IMR-90 (cell line): ENCODE measurements around the gene NRL. TPM values are rescaled to one million over a fixed set of nuclear protein-coding genes. Genes with fewer than 3 reads are reported as not detected.

Experiments used
- ATAC-seq: fragments of 200-7000 bp; cut with Tn5 transposase; 2 replicates; pipeline ENCODE4 v1.9.1; 2020; ENCODE audit warnings: low read depth, mild to moderate bottlenecking, moderate library complexity
- BruUV-seq: library from RNA; stranded (reverse); fragments of 400-500 nt; replicated peaks from 2 replicates; lab custom pipeline; 2021; lab: Mats Ljungman, UMichigan
- CTCF ChIA-PET: fragments of 300-600 bp; formaldehyde crosslinking; extraction: SDS; loops from one replicate; lab custom pipeline; 2021; ENCODE audit warnings: antibody characterized with exemption; lab: Yijun Ruan, JAX
- POLR2A ChIA-PET: fragments of 300-600 bp; sonication (Branson Sonifier 250); formaldehyde crosslinking; loops from one replicate; lab custom pipeline; 2022; ENCODE audit warnings: antibody characterized with exemption; ENCODE audit not compliant: unreplicated experiment; lab: Charles Lee
- DNase-seq: peaks from one replicate; pipeline ENCODE4 v3.0.0; 2013
- H2AFZ ChIP-seq: replicated peaks from 2 replicates; pipeline ENCODE3; 2013; ENCODE audit warnings: low read length, mild to moderate bottlenecking; ENCODE audit not compliant: poor library complexity
- H2AK5ac ChIP-seq: 2 replicates; pipeline ENCODE4 v1.6.1; 2013; ENCODE audit warnings: low read depth, low read length, inconsistent platforms
- H2AK9ac ChIP-seq: replicated peaks from 2 replicates; pipeline ENCODE3; 2013; ENCODE audit warnings: mild to moderate bottlenecking, low read depth, low read length, moderate library complexity; ENCODE audit not compliant: poor library complexity
- H2BK120ac ChIP-seq: 2 replicates; pipeline ENCODE4 v1.6.1; 2013; ENCODE audit warnings: low read depth, low read length, inconsistent platforms
- H2BK15ac ChIP-seq: 3 replicates; pipeline ENCODE4 v1.6.1; 2013; ENCODE audit warnings: low read depth, low read length, inconsistent platforms
- H2BK20ac ChIP-seq: 2 replicates; pipeline ENCODE4 v1.6.1; 2013; ENCODE audit warnings: low read depth, mild to moderate bottlenecking, inconsistent platforms, low read length, moderate library complexity
- H2BK5ac ChIP-seq: 2 replicates; pipeline ENCODE4 v1.6.1; 2013; ENCODE audit warnings: mild to moderate bottlenecking, low read depth, low read length, inconsistent platforms; ENCODE audit not compliant: poor library complexity, severe bottlenecking
- H3K14ac ChIP-seq: replicated peaks from 2 replicates; pipeline ENCODE4 v1.6.1; 2013; ENCODE audit warnings: low read depth, low read length, inconsistent platforms
- H3K18ac ChIP-seq: 2 replicates; pipeline ENCODE4 v1.6.1; 2013; ENCODE audit warnings: low read depth, low read length, control low read depth
- H3K23ac ChIP-seq: 2 replicates; pipeline ENCODE4 v1.6.1; 2013; ENCODE audit warnings: low read depth, low read length, inconsistent platforms
- H3K27ac ChIP-seq: 2 replicates; pipeline ENCODE4 v1.5.1; 2013; ENCODE audit warnings: mild to moderate bottlenecking, control low read depth, low read length; ENCODE audit not compliant: insufficient read depth
- H3K27me3 ChIP-seq: 2 replicates; pipeline ENCODE4 v1.6.1; 2013; ENCODE audit warnings: low read length; ENCODE audit not compliant: control insufficient read depth, insufficient read depth
- H3K36me3 ChIP-seq: 2 replicates; pipeline ENCODE4 v1.6.1; 2013; ENCODE audit warnings: low read length, mixed read lengths; ENCODE audit not compliant: control insufficient read depth, insufficient read depth
- H3K4ac ChIP-seq: 2 replicates; pipeline ENCODE4 v1.6.1; 2013; ENCODE audit warnings: low read depth, low read length, inconsistent platforms
- H3K4me1 ChIP-seq: 2 replicates; pipeline ENCODE4 v1.6.1; 2013; ENCODE audit warnings: low read length, mixed read lengths; ENCODE audit not compliant: control insufficient read depth, insufficient read depth
- H3K4me2 ChIP-seq: 2 replicates; pipeline ENCODE4 v1.6.1; 2013; ENCODE audit warnings: low read depth, mild to moderate bottlenecking, control low read depth, low read length, moderate library complexity
- H3K4me3 ChIP-seq: 2 replicates; pipeline ENCODE4 v1.5.1; 2013; ENCODE audit warnings: low read depth, mild to moderate bottlenecking, control low read depth, low read length, moderate library complexity; ENCODE audit not compliant: insufficient read depth
- H3K56ac ChIP-seq: 2 replicates; pipeline ENCODE4 v1.6.1; 2013; ENCODE audit warnings: low read length, inconsistent platforms; ENCODE audit not compliant: insufficient read depth; ENCODE audit errors: extremely low read depth
- H3K79me1 ChIP-seq, 2 experiments: 2 replicates each; pipeline ENCODE4 v1.6.1; 2013; ENCODE audit warnings: low read length in 2 of 2, inconsistent platforms in 1 of 2, low read depth in 1 of 2
- H3K9ac ChIP-seq: 2 replicates; pipeline ENCODE4 v1.6.1; 2013; ENCODE audit warnings: low read depth, low read length, control low read depth
- H3K9me1 ChIP-seq: 2 replicates; pipeline ENCODE4 v1.6.1; 2013; ENCODE audit warnings: low read length, inconsistent platforms; ENCODE audit not compliant: insufficient read depth
- H3K9me3 ChIP-seq: 2 replicates; pipeline ENCODE4 v1.6.1; 2013; ENCODE audit warnings: low read length; ENCODE audit not compliant: control insufficient read depth, insufficient read depth
- H4K20me1 ChIP-seq: 2 replicates; pipeline ENCODE4 v1.6.1; 2013; ENCODE audit warnings: low read length, inconsistent platforms; ENCODE audit not compliant: insufficient read depth
- H4K5ac ChIP-seq: 2 replicates; pipeline ENCODE4 v1.6.1; 2013; ENCODE audit warnings: mild to moderate bottlenecking, low read depth, low read length, control low read depth
- H4K8ac ChIP-seq, 2 experiments: 2 replicates each; pipeline ENCODE4 v1.6.1; 2013; ENCODE audit warnings: low read depth in 2 of 2, low read length in 2 of 2, control low read depth in 1 of 2, inconsistent platforms in 1 of 2
- H4K91ac ChIP-seq: 2 replicates; pipeline ENCODE4 v1.6.1; 2013; ENCODE audit warnings: low read depth, low read length, inconsistent platforms; ENCODE audit not compliant: insufficient read depth
- BHLHE40 ChIP-seq: fragments of 150-350 bp; IDR thresholded peaks from 2 replicates; pipeline ENCODE4 v1.6.1; 2016; ENCODE audit warnings: mild to moderate bottlenecking, low read depth, low read length
- CEBPB ChIP-seq: IDR thresholded peaks from 2 replicates; pipeline ENCODE4 v1.6.1; 2012; ENCODE audit warnings: low read depth, low read length, improper control_type of control experiment
- CHD1 ChIP-seq: IDR thresholded peaks from 2 replicates; pipeline ENCODE4 v1.6.1; 2012; ENCODE audit warnings: low read depth, low read length, improper control_type of control experiment
- FOS ChIP-seq: fragments of 150-350 bp; IDR thresholded peaks from 2 replicates; pipeline ENCODE4 v1.6.1; 2016; ENCODE audit warnings: low read depth, low read length
- MAFK ChIP-seq: IDR thresholded peaks from 2 replicates; pipeline ENCODE4 v1.6.1; 2012; ENCODE audit warnings: low read depth, low read length, improper control_type of control experiment
- MAZ ChIP-seq: IDR thresholded peaks from 2 replicates; pipeline ENCODE4 v1.6.1; 2012; ENCODE audit warnings: low read depth, mild to moderate bottlenecking, low read length, improper control_type of control experiment, moderate library complexity, borderline replicate concordance
- MXI1 ChIP-seq: IDR thresholded peaks from 2 replicates; pipeline ENCODE4 v1.6.1; 2012; ENCODE audit warnings: low read depth, mild to moderate bottlenecking, low read length, moderate library complexity, borderline replicate concordance
- NFE2L2 ChIP-seq: fragments of 150-350 bp; IDR thresholded peaks from 2 replicates; pipeline ENCODE4 v1.6.1; 2016; ENCODE audit warnings: low read depth, mild to moderate bottlenecking, low read length
- POLR2A ChIP-seq: IDR thresholded peaks from 2 replicates; pipeline ENCODE4 v1.6.1; 2012; ENCODE audit warnings: mild to moderate bottlenecking, low read depth, low read length
- RAD21 ChIP-seq: IDR thresholded peaks from 2 replicates; pipeline ENCODE4 v1.6.1; 2012; ENCODE audit warnings: low read length, improper control_type of control experiment
- RCOR1 ChIP-seq: IDR thresholded peaks from 2 replicates; pipeline ENCODE4 v1.6.1; 2012; ENCODE audit warnings: mild to moderate bottlenecking, low read length, improper control_type of control experiment; ENCODE audit not compliant: insufficient replicate concordance
- RFX5 ChIP-seq: IDR thresholded peaks from 2 replicates; pipeline ENCODE4 v1.8.0; 2012; ENCODE audit warnings: low read depth, mild to moderate bottlenecking, low read length, moderate library complexity
- SMC3 ChIP-seq: fragments of 150-350 bp; IDR thresholded peaks from 2 replicates; pipeline ENCODE4 v1.6.1; 2016; ENCODE audit warnings: low read depth, mild to moderate bottlenecking, antibody characterized with exemption, low read length, moderate library complexity
- WGBS, 2 experiments: methylation state at CpG; one replicate each; pipeline versions ENCODE4 v1.1.5 to v1.1.7; 2013; ENCODE audit warnings: missing lambda C conversion rate in 2 of 2; ENCODE audit not compliant: insufficient read length in 1 of 2; ENCODE audit errors: extremely low coverage in 2 of 2; 5-methylcytosine and 5-hydroxymethylcytosine counted together
- dilution Hi-C: fragments of 300-500 bp; cut with HindIII; formaldehyde crosslinking; loops from one replicate; pipeline ENCODE4 v1.14.3; 2018; ENCODE audit warnings: low sequenced_read_pairs; ENCODE audit not compliant: unreplicated experiment
- in situ Hi-C: fragments of 300-500 bp; cut with MboI; formaldehyde crosslinking; loops from 3 replicates; pipeline ENCODE4 v1.14.3; 2019; ENCODE audit warnings: low sequenced_read_pairs, inconsistent platforms, mixed read lengths
- intact Hi-C: fragments of 100-400 bp; cut with micrococcal nuclease; formaldehyde crosslinking; loops from 2 replicates; pipeline ENCODE4 v1.10.0; 2022
- polyA plus RNA-seq, 3 experiments: library from polyadenylated mRNA; depleted of rRNA; stranded (reverse); fragments of >200 nt; gene quantifications; 2 replicates each; pipeline ENCODE4 v1.2.3, GENCODE V29; 2012; ENCODE audit warnings: low replicate concordance in 1 of 3
- total RNA-seq: library from RNA; depleted of rRNA; stranded (reverse); fragments of >200 nt; gene quantifications from 2 replicates; pipeline ENCODE4 v1.2.3, GENCODE V29; 2012
- TF ChIP-seq, protein P1 (sequence below): fragments of 150-350 bp; IDR thresholded peaks from 2 replicates; pipeline ENCODE4 v1.6.1; 2016; ENCODE audit warnings: low read depth, mild to moderate bottlenecking, low read length, moderate library complexity, borderline replicate concordance
- TF ChIP-seq, protein P2 (sequence below): fragments of 150-350 bp; IDR thresholded peaks from 2 replicates; pipeline ENCODE4 v1.6.1; 2017; ENCODE audit warnings: mild to moderate bottlenecking, antibody characterized with exemption, low read length, low read depth
- TF ChIP-seq, protein P3 (sequence below): conservative IDR thresholded peaks from 2 replicates; pipeline ENCODE4 v1.5.1; 2012; ENCODE audit warnings: mild to moderate bottlenecking, low read depth, low read length, improper control_type of control experiment

NRL gene
- total and polyA plus RNA-seq, 2 of the 4 experiments (the other 2 are of a cell fraction): 0.18 to 0.70 TPM

GRCh38 chr14:24144451-24144850 lies 29.7 kb upstream of the NRL start:
- no peak overlapping the region for H3K14ac ChIP-seq
- in situ Hi-C loops: loop anchor here (25.0 kb wide), 2 partner anchors 832 to 1057 kb away; partner anchors contain the start of genes ACIN1, BCL2L2, C14orf119 and PABPN1
- H3K36me3 ChIP-seq: peaks cover 6% of the 10 kb centered on the region
- WGBS, 2 experiments: no CpG with 5 or more reads among the region's 1 CpG
- H3K9ac ChIP-seq: no peak overlapping the region
- H2BK15ac ChIP-seq: no peak overlapping the region
- dilution Hi-C loops: no loop called here
- H3K4me1 ChIP-seq: peaks cover 12% of the 10 kb centered on the region
- TF ChIP-seq RFX5 (no peak), CEBPB (no peak), POLR2A (no peak), SMC3 (no peak), MXI1 (no peak), RCOR1 (no peak), BHLHE40 (no peak), MAFK (no peak), FOS (no peak), NFE2L2 (no peak), CHD1 (no peak), MAZ (no peak), RAD21 (no peak)
- TF ChIP-seq, protein P1, sequence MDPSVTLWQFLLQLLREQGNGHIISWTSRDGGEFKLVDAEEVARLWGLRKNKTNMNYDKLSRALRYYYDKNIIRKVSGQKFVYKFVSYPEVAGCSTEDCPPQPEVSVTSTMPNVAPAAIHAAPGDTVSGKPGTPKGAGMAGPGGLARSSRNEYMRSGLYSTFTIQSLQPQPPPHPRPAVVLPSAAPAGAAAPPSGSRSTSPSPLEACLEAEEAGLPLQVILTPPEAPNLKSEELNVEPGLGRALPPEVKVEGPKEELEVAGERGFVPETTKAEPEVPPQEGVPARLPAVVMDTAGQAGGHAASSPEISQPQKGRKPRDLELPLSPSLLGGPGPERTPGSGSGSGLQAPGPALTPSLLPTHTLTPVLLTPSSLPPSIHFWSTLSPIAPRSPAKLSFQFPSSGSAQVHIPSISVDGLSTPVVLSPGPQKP: no peak
- TF ChIP-seq, protein P2, sequence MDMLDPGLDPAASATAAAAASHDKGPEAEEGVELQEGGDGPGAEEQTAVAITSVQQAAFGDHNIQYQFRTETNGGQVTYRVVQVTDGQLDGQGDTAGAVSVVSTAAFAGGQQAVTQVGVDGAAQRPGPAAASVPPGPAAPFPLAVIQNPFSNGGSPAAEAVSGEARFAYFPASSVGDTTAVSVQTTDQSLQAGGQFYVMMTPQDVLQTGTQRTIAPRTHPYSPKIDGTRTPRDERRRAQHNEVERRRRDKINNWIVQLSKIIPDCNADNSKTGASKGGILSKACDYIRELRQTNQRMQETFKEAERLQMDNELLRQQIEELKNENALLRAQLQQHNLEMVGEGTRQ: no peak
- TF ChIP-seq, protein P3, sequence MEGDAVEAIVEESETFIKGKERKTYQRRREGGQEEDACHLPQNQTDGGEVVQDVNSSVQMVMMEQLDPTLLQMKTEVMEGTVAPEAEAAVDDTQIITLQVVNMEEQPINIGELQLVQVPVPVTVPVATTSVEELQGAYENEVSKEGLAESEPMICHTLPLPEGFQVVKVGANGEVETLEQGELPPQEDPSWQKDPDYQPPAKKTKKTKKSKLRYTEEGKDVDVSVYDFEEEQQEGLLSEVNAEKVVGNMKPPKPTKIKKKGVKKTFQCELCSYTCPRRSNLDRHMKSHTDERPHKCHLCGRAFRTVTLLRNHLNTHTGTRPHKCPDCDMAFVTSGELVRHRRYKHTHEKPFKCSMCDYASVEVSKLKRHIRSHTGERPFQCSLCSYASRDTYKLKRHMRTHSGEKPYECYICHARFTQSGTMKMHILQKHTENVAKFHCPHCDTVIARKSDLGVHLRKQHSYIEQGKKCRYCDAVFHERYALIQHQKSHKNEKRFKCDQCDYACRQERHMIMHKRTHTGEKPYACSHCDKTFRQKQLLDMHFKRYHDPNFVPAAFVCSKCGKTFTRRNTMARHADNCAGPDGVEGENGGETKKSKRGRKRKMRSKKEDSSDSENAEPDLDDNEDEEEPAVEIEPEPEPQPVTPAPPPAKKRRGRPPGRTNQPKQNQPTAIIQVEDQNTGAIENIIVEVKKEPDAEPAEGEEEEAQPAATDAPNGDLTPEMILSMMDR: no peak
- H4K91ac ChIP-seq: no peak overlapping the region
- no peak overlapping the region for H3K18ac ChIP-seq
- peaks cover 18% of the 10 kb centered on the region for H4K20me1 ChIP-seq
- H4K8ac ChIP-seq: no peak overlapping the region; a peak in 1 of 4 replicates
- peaks cover 18% of the 10 kb centered on the region for H3K9me1 ChIP-seq
- H2AK5ac ChIP-seq: no peak overlapping the region
- no peak overlapping the region for H3K4me2 ChIP-seq
- no peak overlapping the region for H2AFZ ChIP-seq
- no peaks in the 10 kb centered on the region for H3K9me3 ChIP-seq
- DNase-seq (no peak), ATAC-seq (no peak)
- intact Hi-C loops: no loop called here
- BruUV-seq: no TSS peak
- no peak overlapping the region for H3K27ac ChIP-seq
- POLR2A ChIA-PET: no interaction called here
- H3K4me3 ChIP-seq: no peak overlapping the region
- no peaks in the 10 kb centered on the region for H3K27me3 ChIP-seq
- no peak overlapping the region for H2BK120ac ChIP-seq
- CTCF ChIA-PET: no interaction called here
- H2AK9ac ChIP-seq: no peak overlapping the region
- H2BK5ac ChIP-seq: no peak overlapping the region
- no peak overlapping the region for H3K56ac ChIP-seq
- no peak overlapping the region for H3K4ac ChIP-seq
- peaks cover 27 to 67% of the 10 kb centered on the region in 2 experiments for H3K79me1 ChIP-seq
- H4K5ac ChIP-seq: no peak overlapping the region
- peak overlapping the region; percentile 32; the same call in 1 of the 2 replicates for H3K23ac ChIP-seq
- no peak overlapping the region for H2BK20ac ChIP-seq
